Effector CD8-positive, alpha-beta T cell (primary cell): Measurements from ENCODE around the gene ALX4.

Source experiments
- DNase-seq: peaks from one replicate; lab custom pipeline; 2025; lab: John Stamatoyannopoulos, UW

ALX4 gene

DNA sequence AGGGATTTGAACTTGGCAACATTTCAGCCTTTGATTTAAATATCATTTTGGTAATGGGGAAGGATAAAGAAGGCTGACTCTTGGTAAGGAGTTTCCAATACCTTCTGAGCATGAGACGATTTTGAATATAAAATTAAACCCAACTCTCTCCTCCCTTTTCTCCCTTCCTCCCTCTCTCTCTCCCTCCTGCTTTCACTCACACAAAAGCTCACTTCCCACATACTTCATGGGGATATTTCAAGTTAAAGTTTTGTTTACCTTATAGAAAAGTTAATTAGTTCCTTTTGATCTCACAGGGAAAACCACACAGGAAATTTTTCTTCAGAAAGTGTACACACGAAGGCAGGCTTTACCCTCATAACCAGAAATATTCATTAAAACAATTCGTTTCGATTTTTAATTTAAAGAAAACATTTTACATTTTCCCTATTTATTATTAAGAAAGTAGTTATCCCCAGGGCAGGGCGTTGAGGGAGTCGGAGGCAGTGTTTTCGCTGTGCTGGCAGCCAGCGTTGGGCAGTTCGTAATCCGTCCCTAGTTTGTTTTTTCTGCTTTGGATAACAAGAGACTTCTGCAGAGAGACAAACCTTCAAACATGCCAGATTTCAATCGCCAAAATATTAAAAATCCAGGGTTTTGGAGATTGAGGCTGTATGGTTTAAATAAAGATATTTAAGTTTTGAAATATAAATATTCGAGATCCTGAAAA is 25.3 kb upstream of the ALX4 start:
- no peak for DNase-seq

- DNase-seq = no peak
Measured at GRCh38 chr11:44334356-44335004, 24.5 kb upstream of the ALX4 start.

GRCh38 chr11:44333271-44334218 is 23.6 kb upstream of the ALX4 start:
- no peak for DNase-seq

DNA sequence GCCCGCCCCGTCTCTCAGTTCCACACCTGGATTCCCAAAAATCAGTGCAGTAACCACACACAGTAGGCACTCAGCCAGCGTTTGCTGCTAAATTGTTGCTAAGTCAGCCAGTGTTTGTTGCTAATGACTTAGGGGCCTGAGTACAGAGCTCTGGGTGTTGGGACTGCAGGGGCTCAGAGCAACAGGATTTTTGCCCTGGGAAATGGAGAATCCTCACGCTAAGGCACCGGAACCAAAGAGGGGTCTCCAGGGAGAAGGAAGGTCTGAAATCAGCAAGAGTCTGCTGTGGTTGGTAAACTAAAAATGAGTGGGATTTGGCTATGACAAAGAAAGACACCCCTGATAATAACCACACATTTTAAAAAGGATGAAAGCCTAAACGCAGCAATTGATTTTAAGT is 22.7 kb upstream of the ALX4 start:
- no peak for DNase-seq

- no peak for DNase-seq
Measured at GRCh38 chr11:44329472-44330230, 19.7 kb upstream of the ALX4 start.

DNA sequence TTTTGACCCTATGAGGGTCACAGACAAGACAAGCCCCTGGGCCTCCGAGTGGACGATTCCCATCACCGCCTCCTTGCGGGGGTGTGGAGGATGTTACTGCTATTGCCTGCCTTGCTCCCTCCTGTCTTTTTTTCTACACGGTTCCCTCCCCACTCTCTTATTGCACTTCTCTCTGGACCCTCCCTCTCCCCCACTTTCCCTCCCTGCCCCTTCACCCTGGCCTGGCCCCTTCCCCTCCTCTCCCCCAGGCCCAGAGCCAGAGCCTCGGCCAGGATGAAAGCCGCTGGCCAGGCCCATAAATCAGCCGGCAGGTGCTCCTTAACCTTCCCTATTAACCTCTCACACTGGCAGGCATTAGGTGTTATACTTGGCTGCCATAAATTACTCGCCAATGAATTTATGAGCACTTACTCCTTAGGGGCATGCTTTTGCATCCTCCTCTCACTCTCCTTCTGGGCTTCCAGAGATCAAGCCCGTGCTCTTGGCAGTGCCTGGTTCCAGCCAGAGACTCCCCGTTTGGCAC is 18.3 kb upstream of the ALX4 start:
- DNase-seq = no peak

- no peak for DNase-seq
Measured at GRCh38 chr11:44327730-44328129, 17.8 kb upstream of the ALX4 start.

- DNase-seq = no peak
Measured at GRCh38 chr11:44326615-44327475, 16.9 kb upstream of the ALX4 start.

GRCh38 chr11:44325698-44326097 is 15.8 kb upstream of the ALX4 start:
- no peak for DNase-seq

- DNase-seq = no peak
Measured at GRCh38 chr11:44324749-44325525, 15.0 kb upstream of the ALX4 start.

GRCh38 chr11:44324222-44324621 is 14.3 kb upstream of the ALX4 start:
- no peak for DNase-seq

DNA sequence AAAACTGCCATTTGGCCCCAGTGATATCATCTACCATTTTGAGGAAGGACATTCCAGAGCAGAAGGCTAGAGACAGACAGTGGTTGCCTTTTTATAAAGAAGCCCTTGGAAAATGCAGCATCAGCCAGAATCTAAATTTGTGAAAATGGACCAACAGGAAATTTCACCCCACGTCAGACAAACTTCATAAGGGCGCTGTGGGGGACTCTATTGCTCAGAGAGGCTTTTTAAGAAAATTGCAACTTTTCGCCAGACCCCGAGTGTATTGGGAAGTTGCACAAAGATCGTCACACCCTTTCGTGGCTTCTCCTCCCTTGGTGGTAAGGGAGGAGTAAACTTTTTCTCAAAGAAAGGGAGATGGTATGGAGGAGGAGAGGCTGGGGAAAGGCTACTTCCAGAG is 12.3 kb upstream of the ALX4 start:
- DNase-seq = no peak

DNA sequence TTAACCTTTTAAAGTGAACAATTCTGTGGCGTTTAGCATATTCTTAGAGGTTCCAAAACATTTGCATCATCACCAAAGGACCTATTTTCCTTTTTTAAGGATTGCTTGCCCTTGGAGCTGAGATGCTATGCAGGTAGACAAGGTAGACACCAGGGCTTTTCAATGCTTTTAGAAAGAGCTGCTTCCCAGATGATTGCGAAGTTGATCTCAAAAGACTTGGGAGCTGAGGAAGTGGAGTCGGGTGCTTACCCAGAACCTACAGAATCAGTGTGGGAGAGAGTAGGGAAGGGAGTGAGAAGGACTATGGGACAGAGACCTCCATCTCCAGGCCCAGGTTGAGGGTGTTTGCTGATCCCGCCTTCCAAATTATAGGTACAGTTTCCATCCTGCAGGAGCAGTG is 11.1 kb upstream of the ALX4 start:
- no peak for DNase-seq

- DNase-seq = no peak
Measured at GRCh38 chr11:44320289-44320973, 10.5 kb upstream of the ALX4 start.

DNA sequence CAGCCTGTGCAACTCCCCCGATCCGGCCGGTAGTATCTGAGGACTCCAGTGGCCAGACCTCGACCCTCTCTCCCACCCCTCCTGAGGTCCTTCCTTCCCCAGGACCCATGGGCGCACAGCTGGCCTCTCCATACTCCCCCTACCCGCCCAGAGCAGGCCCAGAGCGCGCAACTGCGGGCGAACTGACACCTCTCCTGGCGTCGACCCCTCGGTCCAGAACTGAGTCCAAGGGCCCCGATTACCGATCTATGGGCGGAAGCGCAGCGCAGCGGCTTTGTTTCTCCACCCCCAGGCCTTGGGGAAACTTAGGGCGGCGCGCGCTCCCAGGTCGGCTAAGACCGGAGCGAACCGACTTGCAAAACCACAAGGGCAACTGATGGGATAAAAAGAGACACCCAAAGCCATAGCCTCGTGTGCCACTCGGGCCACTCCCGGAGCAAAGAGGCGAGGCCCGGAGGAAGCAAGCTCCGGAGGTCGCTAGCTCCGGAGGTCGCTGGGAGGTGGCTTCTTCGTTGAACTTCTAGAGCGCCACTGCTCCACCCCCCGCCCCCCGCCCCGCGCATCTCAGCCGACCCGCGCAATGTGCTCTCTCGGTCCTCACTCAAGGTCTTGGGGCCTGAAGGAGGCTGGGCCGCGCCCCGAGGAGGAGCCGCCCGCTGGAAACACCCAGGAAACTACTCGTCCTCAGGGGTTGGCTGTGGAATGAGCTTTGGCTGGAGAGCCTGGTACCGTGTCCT is 9.8 kb upstream of the ALX4 start:
- DNase-seq = no peak

DNA sequence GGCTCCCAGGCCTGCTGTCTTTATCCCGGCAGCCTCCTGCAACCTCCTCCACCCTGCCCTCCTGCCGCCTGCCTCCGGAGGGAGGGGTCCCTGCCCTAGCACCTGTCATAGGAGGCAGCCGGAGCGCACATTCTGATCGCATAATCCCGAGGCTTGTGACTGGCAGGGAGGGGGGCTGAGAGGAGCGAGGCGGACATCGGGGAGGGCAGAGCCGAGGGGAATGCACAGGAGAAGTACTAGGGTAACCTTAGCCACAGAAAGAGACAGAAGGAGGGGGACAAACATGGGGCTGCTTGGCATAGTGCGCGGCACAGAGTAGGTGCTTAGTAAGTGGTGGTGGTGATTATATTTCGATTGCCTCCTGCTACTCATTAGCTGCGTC is 9.2 kb upstream of the ALX4 start:
- no peak for DNase-seq

DNA sequence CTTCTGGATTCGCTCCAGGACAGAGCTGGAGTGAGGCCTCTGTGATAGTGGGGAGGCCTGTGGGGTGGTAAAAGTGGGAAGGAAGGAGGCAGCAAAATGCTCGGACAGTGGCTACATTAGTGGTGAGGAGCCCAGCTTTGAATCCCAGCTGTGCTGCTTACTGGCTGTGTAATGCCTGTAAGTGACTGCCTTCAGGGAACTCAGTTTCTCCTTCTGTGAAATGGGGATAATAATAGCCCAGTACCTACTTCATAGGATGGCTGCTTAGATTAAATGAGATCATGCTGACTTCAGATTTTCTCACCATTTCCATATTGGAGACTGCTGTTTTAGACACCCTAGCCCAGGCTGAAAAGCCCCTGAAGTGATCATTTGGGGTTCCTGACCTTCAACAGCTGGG is 8.4 kb upstream of the ALX4 start:
- DNase-seq = no peak

DNA sequence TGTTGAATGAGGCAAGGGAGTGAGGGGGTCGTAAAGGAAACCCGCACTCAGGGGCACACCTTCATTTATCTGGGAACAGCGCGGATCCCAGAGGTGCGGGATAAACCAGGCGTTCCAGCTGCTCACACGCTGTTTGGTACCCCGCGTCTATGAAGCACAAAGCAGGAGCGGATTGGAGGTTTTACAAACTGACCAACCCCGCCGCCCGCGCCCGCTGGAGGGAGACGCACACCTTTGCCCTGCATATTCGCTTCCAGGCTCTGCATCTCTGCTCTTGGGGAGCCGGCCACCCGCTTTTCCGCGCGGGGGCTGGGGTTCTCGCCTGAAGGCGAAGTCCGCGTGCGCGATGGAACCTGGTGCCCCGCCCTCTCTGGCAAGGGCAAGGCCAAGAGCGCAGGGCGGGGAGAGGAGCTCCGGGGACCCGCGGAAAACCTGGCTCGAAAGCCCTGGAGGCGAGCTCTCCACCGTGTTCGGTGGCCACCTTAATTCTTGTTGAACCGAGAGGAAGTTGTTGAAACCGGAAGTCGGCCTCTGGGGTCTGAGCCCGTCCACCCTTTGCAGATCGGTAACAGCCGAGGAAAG is 6.8 kb upstream of the ALX4 start:
- DNase-seq = no peak
